ENCODE results near the gene MROH7.
A peak's percentile ranks its signal among the peaks of the same experiment; 100 is the strongest.

Gene MROH7

DNA sequence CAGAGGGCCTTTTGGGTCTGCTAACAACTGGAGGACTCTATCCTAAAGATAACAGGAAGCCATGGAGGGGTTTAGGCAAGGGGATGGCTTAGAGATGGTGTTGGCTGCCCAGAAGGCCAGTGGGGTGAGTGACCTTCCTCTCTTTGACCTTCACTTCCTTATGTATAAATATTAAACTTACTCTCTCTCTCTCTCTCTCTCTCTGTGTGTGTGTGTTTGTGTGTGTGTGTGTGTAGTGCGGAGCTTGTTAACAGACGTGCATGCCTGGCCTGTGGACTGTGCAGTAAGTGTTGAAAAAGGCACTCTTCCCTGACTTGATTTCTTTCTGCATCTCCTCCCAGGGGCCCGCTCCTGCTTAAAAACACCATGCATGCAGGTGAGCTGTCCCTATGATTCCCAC, 10.0 kb downstream of the MROH7 start:
- no peak for DNase-seq (ENCODE audit: low read depth in 2 of 2)

DNA sequence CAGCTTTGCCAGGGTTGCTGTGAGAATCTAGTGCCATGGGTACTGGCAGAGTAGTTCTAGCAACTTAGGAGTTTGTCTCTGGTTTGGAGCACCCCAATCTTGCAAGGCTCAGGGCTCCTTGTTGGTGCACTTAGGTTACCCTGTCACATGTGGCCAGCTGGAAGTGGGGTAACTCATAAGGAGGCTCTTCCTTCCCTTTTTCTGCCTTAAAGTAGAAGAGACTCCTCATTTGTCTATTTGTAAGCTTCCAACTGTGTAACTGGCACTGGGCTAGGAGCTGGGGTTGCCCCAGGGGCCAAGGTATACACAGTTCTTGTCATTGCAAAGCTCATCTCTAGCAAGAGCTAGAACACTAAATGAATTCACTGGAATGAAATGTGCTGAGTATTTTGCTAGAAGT, 10.6 kb downstream of the MROH7 start:
- DNase-seq (ENCODE audit: low read depth in 2 of 2), result no peak

DNA sequence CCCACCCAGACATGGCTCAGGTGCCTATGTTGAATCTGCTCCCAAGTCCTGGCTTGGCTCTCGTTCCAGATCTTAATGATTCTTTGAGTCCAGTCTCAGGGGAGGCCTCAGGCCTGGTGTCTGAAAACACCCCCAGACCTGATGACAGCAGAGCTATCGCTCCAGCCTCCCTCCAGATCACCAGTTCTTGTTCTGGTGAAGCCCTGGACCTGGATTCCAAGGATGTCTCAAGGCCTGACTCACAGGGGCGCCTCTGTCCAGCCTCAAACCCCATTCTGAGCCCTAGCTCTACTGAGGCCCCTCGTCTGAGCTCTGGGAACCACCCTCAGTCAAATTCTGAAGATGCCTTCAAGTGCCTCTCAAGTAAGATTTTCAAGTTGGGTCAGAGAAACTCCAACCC, 11.4 kb downstream of the MROH7 start:
- no peak for DNase-seq (ENCODE audit: low read depth in 2 of 2)

DNA sequence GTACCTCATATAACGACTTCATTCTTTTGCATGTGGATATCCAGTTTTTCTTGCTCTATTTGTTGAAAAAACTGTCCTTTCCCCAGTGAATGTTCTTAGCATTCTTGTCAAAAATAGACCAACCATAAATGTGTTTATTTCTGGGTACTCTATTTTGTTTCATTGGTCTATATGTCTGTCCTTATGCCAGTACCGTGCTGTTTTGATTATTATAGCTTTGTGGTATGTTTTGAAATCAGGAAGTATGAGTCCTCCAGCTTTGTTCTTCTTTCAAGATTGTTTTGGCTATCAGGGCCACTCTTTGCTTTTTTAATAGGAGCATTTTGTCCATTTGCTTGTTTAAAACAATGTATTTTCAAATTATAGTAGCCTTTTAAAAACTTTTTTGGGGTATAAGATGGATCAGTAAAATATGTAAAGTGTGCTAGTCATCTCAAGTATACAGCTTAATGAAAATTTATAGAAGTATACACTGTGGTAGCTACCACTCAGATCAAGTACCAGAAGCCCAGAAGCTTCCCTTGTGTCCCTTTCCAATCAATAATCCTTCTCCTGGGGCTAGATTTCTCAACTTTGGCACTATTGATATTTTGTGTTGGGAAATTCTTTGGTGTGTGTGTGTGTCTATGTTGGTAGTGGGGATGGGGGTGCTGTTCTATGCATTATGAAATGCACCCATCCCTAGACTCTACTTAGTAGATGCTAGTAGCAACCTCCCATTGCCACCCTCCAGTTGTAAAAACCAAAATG, 16.8 kb downstream of the MROH7 start:
- no peak for DNase-seq (ENCODE audit: low read depth in 2 of 2)

DNA sequence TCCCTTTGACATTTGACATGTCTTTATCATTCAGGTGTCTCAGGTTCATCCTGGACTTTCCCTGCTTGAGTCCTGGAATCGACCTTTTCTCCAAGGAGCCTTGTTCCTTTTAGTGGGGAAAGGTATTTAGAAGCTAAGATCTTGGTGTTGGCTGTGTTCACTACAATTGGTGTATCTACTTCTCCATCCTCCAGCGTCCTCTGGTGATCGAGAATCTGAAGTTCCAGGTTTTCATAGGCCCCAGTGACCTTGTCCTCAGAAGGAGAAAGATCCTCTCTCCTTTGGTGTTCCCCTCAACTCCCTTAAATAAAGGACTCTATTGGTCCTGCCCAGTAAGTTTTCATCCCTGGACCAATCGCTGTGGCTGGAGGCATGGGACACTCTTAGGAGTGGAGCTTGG, 22.1 kb downstream of the MROH7 start:
- DNase-seq (ENCODE audit: low read depth in 2 of 2), result no peak

DNA sequence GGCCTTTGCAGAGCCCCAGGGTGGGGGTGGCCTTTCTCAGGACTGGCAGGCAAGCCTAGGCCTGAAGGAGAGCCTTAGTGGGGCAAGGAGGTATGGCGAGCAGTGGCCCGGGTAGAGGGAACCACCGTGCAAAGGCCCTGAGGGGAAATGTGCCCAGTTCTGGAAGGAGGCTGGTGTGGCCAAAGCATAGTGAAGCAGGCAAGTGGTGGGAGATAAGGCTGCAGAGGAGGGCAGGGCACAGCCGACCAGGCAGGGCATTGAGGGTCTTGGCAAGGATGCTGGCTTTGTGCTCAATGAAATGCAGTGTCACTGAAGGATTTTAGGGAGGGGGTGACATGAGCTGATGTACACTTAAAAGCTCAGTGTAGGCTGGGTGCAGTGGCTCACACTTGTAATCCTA, 22.8 kb downstream of the MROH7 start:
- no peak for DNase-seq (ENCODE audit: low read depth in 2 of 2)

DNA sequence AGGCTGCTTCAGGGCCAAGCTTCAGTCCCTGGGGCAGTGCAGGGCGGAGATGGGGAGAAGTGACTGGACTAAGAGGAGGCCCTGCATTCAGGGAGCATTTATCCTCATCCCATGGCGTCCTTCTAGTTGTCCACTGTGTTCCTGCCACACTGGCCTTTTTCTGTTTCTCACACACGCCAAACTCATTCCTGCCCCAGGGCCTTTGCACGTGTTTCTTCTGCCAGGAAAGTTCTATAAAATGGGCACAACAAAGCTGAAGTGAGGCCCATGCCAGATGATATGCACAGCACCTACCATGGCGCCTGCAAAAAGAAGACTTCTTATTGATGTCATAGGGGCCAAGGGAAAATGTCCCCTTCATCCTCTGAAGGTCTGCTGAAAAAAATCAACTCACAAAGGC, 24.3 kb downstream of the MROH7 start:
- no peak for DNase-seq (ENCODE audit: low read depth in 2 of 2)

DNA sequence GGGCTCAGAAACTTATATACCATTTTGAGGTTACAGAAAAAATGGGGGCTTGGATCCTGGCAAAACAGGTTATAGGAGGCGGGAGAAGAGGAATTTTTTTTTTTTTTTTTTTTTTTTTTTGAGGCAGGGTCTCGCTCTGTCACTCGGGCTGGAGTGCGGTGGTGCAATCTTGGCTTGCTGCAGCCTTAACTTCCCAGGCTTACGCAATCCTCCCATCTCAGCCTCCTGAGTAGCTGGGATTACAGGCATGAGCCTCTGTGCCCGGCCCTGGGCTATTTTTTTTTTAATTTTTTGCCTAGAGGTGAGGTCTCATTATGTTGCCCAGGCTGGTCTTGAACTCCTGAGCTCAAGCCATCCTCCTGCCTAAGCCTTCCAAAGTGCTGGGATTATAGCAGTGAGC, 24.7 kb downstream of the MROH7 start:
- DNase-seq (ENCODE audit: low read depth in 2 of 2), result no peak

DNA sequence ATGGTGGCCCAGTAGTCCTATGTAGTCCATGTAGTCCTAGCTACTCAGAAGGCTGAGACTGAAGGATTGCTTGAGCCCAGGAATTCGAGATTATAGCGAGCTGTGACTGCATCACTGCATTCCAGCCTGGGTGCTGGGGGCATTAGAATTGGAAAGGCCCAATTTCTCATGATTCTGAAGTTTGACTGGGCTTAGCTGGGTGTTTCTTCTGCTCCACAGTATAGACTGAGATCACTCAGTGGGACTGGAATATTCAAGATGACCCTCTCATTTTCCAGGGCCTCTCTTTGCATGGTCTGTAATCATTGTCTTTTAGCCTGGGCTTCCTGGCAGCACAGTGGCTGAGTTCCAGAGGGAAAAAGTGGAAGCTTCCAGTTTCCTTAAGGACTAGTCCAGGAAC, 26.2 kb downstream of the MROH7 start:
- no peak for DNase-seq (ENCODE audit: low read depth in 2 of 2)

DNA sequence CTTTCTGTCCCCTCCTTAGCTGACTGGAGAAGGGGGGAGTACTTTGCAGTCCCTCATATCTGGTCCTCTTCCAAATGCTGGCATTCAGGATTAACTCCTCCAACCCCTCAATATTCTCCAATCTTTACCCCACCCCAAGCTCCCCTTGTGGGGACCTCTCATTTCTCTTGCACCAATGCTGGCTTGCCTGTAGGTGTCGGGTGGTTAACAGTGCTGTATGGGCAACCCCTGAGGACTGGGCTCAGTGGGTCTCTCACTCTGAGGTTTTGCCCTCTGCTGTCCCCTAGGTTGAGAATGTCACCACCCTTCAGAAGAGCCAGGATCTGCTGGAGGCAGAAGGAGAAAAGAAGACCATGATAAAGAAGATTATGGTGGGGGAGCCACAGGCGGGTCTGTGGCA, 27.0 kb downstream of the MROH7 start:
- no peak for DNase-seq (ENCODE audit: low read depth in 2 of 2)

DNA sequence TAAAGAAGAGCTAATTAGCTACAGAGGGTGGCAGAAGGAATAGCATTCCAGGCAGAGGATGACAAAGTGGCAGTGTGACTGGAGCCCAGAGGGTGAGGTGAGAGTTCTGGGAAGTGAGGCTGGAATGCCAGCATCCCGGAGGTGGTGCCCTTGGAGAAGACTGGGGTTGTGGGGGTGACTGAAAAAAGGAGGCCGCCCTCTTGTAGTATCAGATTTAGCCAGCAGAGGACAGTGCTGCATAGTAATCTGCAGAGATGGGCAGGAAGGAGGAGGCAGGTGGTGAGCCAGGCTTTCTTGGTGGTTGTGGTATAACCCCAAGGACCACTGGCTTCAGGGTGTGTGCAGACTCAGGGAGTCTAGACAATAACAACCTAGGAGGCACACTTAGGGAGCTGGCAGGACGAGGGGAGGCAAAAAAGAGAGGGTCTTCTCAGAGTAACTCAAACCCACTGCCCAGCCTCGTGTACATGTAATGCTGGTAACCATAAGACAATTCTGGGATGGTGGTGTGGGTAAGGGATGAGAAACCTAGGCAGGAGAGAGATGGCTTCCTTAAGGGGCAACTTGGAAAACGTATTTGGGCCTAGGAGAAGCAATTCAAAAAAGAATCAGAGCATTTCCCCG, 30.5 kb downstream of the MROH7 start:
- peak; percentile 14 to 39 for DNase-seq (ENCODE audit: low read depth in 2 of 2)

DNA sequence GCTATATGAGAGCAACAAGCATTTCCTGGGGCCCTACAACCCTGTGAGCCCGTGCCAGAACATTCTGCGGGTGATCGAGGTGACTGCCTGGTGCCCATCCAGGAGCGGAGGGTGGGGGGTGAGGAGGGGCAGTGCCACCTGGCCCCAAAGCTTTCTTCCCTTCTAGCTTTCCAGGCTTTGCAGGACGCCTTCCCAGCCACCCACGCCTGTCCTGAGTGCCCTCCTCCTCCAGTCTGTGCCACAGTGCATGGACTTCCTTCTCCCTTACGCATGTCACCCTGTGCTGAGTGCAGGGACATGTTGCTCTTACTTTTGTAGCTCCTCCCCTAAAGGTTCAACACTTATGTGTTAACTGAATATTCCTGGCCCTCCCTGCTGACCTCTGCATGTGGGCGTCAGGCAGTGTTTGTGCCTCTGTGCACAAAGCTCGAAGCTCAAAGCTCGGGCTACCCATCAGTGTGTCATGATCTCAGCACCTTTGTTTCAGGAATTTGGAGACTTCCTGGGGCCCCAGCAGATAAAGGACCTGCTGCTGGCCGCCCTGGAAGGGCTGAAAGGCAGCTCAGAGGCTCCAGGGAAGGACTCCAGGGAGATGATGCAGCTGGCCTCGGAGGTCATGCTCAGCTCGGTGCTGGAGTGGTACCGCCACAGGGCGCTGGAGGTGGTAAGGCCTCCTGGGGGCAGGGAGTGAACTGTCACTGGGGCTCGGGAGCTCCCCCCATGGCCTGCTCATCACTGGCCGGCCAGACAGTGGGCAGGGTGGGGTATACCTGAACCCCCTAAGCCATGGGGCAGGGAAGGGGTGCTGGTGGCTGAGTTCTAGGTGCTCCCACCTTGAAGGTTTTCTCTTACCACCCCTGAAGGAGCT, 37.4 kb downstream of the MROH7 start:
- no peak for DNase-seq (ENCODE audit: low read depth in 2 of 2)

DNA sequence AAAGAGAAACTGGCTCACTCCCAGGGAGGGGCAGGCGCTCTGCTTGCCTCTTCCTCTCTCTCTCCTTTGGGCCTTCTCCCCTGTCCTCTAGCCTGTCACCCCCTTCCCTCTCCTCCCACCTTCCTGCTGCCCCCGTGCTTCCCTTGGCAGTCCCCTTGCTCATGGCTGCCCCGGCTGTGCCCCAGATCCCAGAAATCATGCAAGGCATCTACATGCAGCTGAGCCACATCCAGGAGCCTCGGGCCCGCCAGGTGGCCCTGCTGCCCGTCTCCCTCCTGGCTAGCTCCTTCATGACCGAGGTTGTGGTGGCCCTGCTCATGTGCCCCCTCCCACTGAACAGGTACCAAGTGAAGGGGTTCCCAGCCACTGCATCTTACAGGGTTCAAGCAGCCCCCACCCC, 38.1 kb downstream of the MROH7 start:
- DNase-seq (ENCODE audit: low read depth in 2 of 2), result no peak

DNA sequence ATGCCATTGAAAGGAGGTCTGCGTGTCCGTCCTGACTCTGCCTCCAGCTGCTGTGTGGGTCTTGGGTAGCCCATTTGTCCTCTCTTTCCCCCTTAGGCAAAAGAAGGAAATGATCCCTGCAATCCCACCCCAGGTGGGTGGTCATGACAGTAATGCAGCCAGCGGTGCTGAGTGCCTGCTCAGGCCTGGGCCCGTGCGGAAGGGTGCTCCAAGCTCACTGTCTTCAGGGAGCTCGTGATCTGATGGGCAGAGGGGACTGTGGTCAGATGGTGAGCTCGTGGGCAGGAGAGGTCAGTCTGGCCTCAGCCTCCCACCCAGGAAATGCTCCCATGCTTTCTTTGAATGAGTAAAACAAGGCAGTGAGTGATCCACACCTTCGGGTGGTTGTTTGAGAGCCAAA, 38.8 kb downstream of the MROH7 start:
- DNase-seq (ENCODE audit: low read depth in 2 of 2), result no peak

DNA sequence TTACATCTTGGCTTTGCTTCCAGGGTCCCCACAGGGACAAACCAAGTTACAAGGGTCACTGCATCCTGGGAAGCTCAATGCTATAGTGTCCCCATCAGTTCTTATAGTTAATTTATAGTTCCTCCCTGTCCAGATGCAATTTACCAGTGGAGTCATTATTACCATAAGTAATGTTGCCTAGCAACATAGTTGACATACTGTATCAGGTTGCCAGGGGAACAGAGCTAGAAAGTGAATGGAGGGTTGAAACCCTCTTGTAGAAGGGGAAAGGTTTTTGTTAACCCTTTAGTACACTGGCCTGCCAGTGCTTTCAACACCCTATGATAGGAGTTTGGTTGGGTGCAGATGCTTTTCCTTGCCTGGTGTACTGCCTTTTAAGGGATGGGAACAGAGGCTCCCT, 39.8 kb downstream of the MROH7 start:
- DNase-seq (ENCODE audit: low read depth in 2 of 2), result no peak

DNA sequence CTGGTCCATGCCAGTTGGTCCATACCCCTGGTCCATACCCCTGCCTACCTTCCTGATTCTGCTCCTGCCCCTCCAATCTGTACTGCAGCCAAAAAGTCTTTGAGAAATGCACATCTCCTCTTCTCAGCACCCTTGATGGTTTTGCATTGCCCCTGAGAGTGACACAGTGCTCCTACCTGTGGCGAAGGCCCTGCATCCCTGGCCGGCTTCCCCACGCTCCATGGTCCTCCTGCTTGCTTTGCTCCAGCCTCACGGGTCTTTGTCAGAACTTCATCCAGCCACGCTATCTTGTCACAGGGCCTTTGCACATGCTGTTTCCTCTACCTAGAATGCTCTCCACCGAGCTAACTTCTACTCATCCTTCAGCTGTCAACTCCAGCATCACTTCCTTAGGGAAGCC, 41.9 kb downstream of the MROH7 start:
- no peak for DNase-seq (ENCODE audit: low read depth in 2 of 2)

DNA sequence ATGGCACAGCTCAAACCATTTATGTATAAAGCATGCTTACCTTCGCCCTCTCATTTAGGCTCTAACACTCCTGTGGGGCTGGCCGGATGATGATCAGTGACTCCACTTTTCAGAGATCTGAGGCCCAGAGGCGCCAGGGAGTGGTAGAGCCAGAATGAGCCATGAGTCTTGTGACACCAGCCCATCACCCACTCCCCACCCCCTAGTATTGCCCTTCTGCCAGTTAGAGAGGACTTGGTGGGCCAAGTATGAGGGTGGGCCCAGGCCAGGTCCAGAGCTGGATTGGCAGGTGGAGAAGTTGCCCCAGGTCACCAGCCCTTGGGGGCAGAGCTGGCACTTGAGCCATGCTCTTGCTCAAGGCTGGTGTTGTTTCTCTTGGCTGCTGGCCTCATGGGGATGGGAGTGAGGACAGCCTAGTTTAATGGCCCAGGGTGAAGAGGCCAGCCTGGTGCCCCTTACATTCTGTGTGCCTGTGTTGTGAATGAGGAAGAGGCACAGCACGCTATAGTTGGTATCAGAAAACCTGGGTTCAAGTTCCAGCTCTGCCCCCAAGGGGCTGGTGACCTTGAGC, 43.8 kb downstream of the MROH7 start:
- no peak for DNase-seq (ENCODE audit: low read depth in 2 of 2)

DNA sequence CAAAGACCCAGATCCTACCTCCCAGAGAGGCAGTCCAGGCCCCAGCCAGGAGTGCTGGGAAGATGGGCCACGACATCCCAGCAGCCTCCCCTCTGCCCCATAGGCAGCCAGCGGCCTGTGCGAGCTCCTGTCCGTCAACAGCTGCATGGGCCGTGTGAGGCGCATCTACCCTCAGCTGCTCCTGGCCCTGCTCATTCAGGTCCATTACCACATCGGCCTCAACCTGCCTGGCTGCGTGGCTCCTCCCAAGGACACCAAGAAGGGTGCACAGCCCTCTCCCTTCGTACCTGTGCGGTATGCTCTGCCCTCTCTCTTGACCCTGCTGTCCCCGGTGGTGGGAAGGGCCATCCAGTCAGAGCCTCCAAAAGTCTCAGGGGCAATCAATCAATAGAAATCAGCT, 44.6 kb downstream of the MROH7 start:
- no peak for DNase-seq (ENCODE audit: low read depth in 2 of 2)

DNA sequence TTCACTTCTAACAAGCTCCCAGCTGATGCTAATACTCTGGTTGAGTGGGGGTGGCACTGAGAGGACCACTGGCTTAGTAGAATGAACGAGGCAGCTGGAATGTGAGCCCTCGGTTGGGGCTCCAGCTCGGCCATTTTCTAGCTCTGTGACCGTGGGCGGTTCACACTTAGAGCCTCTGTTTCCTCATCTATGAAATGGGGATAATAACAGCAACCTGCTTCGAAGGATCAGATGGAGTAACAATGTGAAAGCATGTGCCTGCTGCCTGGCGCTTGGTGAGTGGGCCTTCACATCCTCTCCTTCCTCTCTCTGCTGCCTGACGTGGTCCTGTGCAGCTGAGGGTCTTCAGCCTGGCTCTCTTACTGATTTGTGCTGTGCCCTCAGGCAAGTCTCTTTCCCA, 53.2 kb downstream of the MROH7 start:
- no peak for DNase-seq (ENCODE audit: low read depth in 2 of 2)

DNA sequence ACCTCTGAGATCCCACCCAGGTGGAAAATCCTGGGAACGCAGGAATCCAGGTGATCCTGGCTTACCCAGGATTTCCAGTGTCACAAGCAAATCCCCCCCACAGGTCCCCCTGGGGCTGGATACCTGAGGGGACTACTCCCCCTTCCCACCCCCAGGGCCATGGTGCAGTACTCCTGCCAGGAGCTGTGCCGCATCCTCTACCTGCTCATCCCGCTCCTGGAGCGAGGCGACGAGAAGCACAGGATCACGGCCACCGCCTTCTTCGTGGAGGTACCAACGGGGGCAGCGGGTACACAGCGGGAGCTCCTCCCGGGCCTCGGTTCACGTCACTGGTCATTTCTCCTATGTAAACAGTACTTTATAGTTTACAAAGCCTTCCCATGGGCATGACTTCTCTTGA, 53.6 kb downstream of the MROH7 start:
- DNase-seq (ENCODE audit: low read depth in 2 of 2), result no peak

DNA sequence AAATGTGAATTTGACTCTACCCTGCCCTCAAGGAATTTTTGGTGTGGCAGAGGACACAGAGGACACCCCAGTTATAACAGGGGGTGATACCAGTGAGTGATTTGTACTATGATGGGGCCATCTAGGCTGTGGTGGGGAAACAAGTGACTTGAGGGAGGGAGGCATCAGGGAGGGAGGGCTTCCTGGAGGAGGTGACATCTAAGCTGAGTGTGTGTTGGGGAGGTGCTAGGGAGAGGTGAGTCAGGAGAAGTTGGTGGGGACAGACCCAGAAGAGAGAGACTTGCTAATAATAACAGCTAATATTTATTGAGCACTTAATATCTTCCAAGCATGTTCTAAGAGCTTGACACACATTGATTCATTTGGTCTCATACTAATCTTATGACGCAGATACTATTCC, 54.2 kb downstream of the MROH7 start:
- DNase-seq (ENCODE audit: low read depth in 2 of 2), result no peak

DNA sequence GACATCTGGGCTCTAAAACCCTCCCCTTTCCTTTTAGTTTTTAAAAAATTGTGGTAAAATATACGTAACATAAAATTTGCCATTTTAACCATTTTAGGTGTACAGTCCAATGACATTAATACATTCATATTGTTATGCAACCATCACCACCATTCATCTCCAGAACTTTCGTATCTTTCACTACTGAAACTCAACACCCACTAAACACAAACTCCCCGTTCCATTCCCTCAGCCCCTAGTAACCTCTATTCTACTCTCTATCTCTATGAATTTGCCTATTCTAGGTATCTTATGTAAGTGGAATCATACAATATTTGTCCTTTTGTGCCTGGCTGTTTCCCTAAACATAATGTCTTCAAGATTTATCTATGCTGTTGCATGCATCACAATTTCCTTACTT, 54.7 kb downstream of the MROH7 start:
- no peak for DNase-seq (ENCODE audit: low read depth in 2 of 2)

DNA sequence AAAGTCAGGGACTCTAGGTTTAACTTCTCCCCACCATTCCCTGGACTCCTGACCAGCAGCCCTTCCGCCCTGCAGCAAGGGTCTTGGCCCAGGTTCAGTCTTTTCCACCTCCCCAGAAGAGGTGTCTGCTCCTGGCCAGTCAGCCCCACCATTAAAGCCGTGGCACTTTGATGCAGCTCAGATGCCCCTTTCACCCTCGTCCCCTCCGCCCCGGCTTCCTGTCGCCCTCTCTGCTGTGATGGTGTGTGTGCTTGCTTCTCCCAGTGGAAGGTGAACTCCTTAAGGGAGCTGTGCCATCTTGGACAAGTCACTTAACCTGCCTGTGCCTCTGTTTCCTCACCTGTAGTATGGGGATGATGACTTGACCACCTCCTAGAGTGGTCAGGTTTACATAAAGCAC, 56.3 kb downstream of the MROH7 start:
- DNase-seq (ENCODE audit: low read depth in 2 of 2), result no peak

Measured in stimulated activated CD4-positive, alpha-beta T cell treated with anti-CD3 and anti-CD28 coated beads, Interleukin-1b, Interleukin-23, amount 100 ng/mL, for 1 hour (primary cell).